BE2C (cell line): Measurements from ENCODE around the gene PEMT.

Experiments used
- DNase-seq: peaks from one replicate; pipeline ENCODE4 v3.0.0-alpha.2; 2020
- H3K27me3 ChIP-seq: fragments of 250-450 bp; sonication (Bioruptor Pico); 2 replicates; pipeline ENCODE4 v1.5.1; 2020; ENCODE audit warnings: mild to moderate bottlenecking
- H3K36me3 ChIP-seq: fragments of 250-450 bp; sonication (Bioruptor Pico); 2 replicates; pipeline ENCODE4 v1.5.1; 2020; ENCODE audit warnings: mild to moderate bottlenecking
- H3K4me1 ChIP-seq: fragments of 250-450 bp; sonication (Bioruptor Pico); 2 replicates; pipeline ENCODE4 v1.5.1; 2020
- H3K4me3 ChIP-seq: 2 replicates; pipeline ENCODE4 v1.5.1; 2011; ENCODE audit warnings: low read depth, low read length
- H3K9me3 ChIP-seq: fragments of 250-450 bp; sonication (Bioruptor Pico); 2 replicates; pipeline ENCODE4 v1.5.1; 2020
- TF ChIP-seq, protein P1 (sequence below): IDR thresholded peaks from 2 replicates; pipeline ENCODE4 v1.5.1; 2012; ENCODE audit warnings: mild to moderate bottlenecking, low read depth, low read length

PEMT gene

DNA sequence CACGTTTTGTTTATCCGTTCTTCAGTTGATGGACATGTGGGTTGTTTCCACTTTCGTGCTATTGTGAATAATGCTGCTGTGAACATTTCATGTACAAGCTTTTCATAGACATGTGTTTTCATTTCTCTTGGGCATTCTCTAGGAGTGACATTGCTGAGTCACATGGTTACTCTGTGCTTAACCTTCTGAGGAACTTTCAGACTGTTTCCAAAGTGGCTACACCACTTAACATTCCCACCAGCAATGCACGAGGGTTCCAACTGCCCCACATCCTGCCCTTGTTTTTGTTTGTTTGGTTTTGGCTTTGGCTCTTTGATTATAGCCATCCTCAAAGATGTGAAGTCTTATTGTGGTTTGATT, 14.2 kb upstream of the PEMT start:
- H3K27me3 ChIP-seq, result no peaks in the 10 kb centered on the region
- no peak for DNase-seq
- no peaks in the 10 kb centered on the region for H3K9me3 ChIP-seq
- no peaks in the 10 kb centered on the region for H3K36me3 ChIP-seq
- H3K4me1 ChIP-seq, result peaks cover 11% of the 10 kb centered on the region; the same call in 1 of the 2 replicates
- TF ChIP-seq, protein P1, sequence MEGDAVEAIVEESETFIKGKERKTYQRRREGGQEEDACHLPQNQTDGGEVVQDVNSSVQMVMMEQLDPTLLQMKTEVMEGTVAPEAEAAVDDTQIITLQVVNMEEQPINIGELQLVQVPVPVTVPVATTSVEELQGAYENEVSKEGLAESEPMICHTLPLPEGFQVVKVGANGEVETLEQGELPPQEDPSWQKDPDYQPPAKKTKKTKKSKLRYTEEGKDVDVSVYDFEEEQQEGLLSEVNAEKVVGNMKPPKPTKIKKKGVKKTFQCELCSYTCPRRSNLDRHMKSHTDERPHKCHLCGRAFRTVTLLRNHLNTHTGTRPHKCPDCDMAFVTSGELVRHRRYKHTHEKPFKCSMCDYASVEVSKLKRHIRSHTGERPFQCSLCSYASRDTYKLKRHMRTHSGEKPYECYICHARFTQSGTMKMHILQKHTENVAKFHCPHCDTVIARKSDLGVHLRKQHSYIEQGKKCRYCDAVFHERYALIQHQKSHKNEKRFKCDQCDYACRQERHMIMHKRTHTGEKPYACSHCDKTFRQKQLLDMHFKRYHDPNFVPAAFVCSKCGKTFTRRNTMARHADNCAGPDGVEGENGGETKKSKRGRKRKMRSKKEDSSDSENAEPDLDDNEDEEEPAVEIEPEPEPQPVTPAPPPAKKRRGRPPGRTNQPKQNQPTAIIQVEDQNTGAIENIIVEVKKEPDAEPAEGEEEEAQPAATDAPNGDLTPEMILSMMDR, result no peak
- H3K4me3 ChIP-seq, result no peak overlapping the region

DNA sequence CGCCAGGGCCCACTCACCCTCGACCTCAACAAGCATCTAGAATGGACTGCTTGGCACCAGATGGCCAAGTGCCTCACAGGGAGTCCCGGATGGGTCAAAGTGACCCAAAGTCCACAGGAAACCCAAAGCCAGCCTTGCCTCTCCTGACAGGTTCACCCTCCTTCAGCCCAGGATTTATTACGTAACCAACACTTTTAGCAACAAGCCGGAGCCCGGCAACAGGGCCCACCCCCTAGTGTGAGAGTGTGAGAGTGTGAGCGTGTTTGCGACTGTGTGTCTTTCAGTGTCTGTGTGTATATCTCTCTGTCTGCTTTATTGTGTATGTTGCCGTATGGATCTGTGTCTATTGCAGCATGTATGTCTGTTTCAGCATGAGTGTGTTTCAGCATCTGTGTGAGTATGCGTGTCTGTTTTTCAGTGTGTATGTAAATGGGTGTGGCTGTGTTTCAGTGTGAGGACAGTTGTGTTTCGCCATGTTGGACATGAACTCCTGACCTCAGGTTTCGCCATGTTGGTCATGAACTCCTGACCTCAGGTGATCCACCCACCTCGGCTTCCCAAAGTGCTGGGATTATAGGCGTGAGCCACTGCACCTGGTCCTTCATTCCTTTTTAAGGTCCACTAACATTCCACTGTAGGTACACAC, 13.7 kb upstream of the PEMT start:
- Histone ChIP-seq H3K27me3 (no peaks in the 10 kb centered on the region), H3K4me1 (peaks cover 11% of the 10 kb centered on the region; the same call in 1 of the 2 replicates), H3K9me3 (no peaks in the 10 kb centered on the region), H3K4me3 (no peak overlapping the region), H3K36me3 (no peaks in the 10 kb centered on the region)
- TF ChIP-seq, protein P1, result no peak
- DNase-seq, result no peak

DNA sequence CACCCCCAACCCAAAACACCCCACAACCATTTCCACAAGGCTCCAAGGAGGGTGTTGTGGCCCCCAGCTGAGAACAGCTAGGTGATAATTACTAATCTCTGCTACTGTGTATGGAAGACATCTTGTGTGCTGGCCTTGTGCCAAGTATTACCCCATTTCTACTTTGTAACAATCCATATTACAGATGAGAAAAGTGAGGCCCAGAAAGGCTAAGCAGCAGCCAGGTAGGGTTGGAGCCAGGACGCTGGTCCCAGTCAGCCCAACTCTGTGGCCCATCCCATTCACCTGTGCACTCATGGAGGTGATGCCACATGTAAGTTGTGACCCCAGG, 12.4 kb upstream of the PEMT start:
- no peak for DNase-seq
- Histone ChIP-seq H3K4me1 (peaks cover 11% of the 10 kb centered on the region; the same call in 1 of the 2 replicates), H3K36me3 (no peaks in the 10 kb centered on the region), H3K4me3 (no peak overlapping the region), H3K27me3 (no peaks in the 10 kb centered on the region), H3K9me3 (no peaks in the 10 kb centered on the region)
- TF ChIP-seq, protein P1, result no peak

DNA sequence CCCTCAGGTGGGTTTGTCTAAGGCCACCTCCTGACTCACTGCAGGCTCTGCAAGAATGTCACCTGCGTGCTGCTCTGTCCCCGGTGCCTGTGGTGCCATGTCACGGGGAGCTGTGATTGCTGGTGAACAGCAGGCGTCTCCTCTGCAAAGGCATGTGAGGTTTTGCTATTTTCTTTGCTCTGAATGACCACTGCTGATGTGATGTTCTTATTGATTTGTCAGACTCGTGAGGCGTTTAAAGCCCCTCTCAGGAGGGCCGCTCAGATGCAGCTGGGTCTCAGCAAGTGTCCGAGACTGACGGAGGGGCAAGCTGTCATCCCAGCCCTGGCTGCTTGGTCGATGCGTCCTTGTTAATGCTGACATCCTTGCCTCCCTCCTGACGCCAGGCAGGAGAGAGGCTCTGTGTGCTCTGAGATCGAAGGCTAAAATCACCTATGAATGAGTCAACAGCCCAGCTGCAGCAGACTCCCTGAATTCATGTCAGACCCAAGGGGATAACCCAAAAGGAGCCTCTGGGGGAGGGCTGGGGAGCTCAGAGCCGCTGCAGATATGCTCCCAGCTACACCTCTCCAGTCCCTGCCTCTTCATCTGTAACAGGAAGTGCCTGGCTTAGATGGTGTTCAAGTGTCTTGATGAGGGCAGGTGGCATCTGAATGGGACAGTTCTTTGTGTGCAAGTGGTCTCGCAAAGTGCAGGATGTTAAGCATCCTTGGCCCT, 11.8 kb upstream of the PEMT start:
- TF ChIP-seq, protein P1, result no peak
- Histone ChIP-seq H3K36me3 (no peaks in the 10 kb centered on the region), H3K27me3 (no peaks in the 10 kb centered on the region), H3K9me3 (no peaks in the 10 kb centered on the region), H3K4me1 (peaks cover 11% of the 10 kb centered on the region; the same call in 1 of the 2 replicates), H3K4me3 (no peak overlapping the region)
- no peak for DNase-seq

DNA sequence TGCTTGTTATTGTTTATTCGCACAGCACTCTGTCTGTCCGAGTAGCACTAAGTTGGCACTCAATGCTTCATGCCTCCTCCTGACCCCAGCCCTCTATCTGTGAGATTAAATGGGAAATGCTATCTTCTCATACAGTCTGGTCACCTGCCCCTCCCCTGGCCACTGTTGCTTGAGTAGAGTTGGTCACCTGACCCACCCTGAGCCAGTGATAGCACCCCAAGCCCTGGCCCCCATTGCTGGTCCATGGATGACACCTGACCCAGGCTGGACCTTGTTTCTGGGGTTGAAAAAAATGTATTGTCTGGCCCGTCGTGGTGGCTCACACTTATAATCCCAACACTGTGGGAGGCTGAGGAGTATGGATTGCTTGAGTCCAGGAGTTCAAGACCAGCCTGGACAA, 8.5 kb upstream of the PEMT start:
- Histone ChIP-seq H3K4me1 (no peaks in the 10 kb centered on the region), H3K9me3 (no peaks in the 10 kb centered on the region), H3K4me3 (no peak overlapping the region), H3K27me3 (no peaks in the 10 kb centered on the region), H3K36me3 (no peaks in the 10 kb centered on the region)
- DNase-seq, result no peak
- TF ChIP-seq, protein P1, result no peak

DNA sequence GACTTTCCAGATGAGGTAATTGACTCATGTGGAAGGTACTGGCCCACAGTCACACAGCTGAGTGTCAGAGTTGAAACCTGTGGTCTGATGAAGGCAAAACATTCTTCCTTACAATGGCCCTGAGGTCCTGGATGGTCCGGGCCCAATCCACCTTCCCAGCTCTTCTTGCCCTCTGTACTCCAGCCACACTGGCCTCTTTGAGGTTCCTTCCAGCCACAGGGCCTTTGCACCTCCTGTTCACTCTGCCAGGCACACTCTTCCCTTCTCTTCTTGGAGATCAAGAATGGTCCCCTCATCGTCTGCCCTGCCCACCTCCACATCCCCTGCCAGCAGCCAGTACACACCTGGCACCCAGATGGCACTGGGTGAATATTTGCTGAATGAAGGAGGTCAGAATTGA, 6.5 kb upstream of the PEMT start:
- Histone ChIP-seq H3K9me3 (no peaks in the 10 kb centered on the region), H3K4me3 (no peak overlapping the region), H3K4me1 (no peaks in the 10 kb centered on the region), H3K27me3 (no peaks in the 10 kb centered on the region), H3K36me3 (no peaks in the 10 kb centered on the region)
- TF ChIP-seq, protein P1, result no peak
- DNase-seq, result no peak
